K562 (cell line): ENCODE results near the gene TXNIP. TPM values are rescaled to one million over a fixed set of nuclear protein-coding genes. Genes with fewer than 3 reads are reported as not detected.
A peak's percentile ranks its signal among the peaks of the same experiment; 100 is the strongest.

ENCODE experiments used
- FOXP1 ChIP-seq: sonication (generic); formaldehyde crosslinking; IDR thresholded peaks from 2 replicates; pipeline ENCODE4 v1.8.0; 2022; ENCODE audit warnings: mild to moderate bottlenecking, missing genetic modification reagents
- HNRNPUL1 ChIP-seq: fragments of 200-400 bp; formaldehyde crosslinking; IDR thresholded peaks from 2 replicates; pipeline ENCODE4 v1.6.1; 2017; ENCODE audit warnings: low read length
- MYC ChIP-seq, 2 experiments: fragments of 250-450 bp in 1 of 2; sonication (Bioruptor Pico) in 1 of 2; IDR thresholded peaks; 2 replicates each; pipeline versions ENCODE4 v1.5.1 to v1.6.1; 2012 to 2021; ENCODE audit warnings: low read depth in 2 of 2, borderline replicate concordance in 1 of 2, improper control_type of control experiment in 1 of 2, low read length in 1 of 2, mild to moderate bottlenecking in 1 of 2, moderate library complexity in 1 of 2
- RFX7 ChIP-seq: fragments of 250-450 bp; sonication (Bioruptor Pico); IDR thresholded peaks from 2 replicates; pipeline ENCODE4 v1.5.1; 2021; ENCODE audit warnings: mild to moderate bottlenecking
- SOX6 ChIP-seq: fragments of 450-650 bp; IDR thresholded peaks from 2 replicates; pipeline ENCODE4 v1.6.1; 2014; ENCODE audit warnings: mild to moderate bottlenecking
- YY1 ChIP-seq, 3 experiments: IDR thresholded peaks; 2 replicates each; pipeline ENCODE4 v1.6.1; 2011; ENCODE audit warnings: low read length in 2 of 3, mild to moderate bottlenecking in 2 of 3, moderate library complexity in 2 of 3, borderline replicate concordance in 1 of 3, control low read depth in 1 of 3, low read depth in 1 of 3; ENCODE audit not compliant: insufficient read depth in 3 of 3, insufficient replicate concordance in 2 of 3, control insufficient read depth in 1 of 3, insufficient read length in 1 of 3; ENCODE audit errors: extremely low read depth in 1 of 3
- polyA plus RNA-seq, 8 experiments: library from polyadenylated mRNA; depleted of rRNA in 4 of 8; stranded (reverse) in 5 of 8; unstranded in 3 of 8; fragments of >200 nt; fragmentation: Nextera tagmentation in 2 of 8; fragmentation: Illumina TruSeq in 1 of 8; extraction: Ambion mirVana in 2 of 8; extraction: Trizol in 1 of 8; gene quantifications; 2 replicates each; pipeline versions ENCODE4 v1.2.1 to v1.2.3, GENCODE V29; 2011 to 2014; ENCODE audit warnings: inconsistent platforms in 1 of 8, missing spikeins in 1 of 8
- total RNA-seq, 7 experiments: library from RNA; depleted of rRNA in 6 of 7; stranded (reverse); fragments of >200 nt in 6 of 7; fragmentation: Illumina TruSeq in 2 of 7; extraction: Trizol in 2 of 7; gene quantifications; 2 replicates each; pipeline versions ENCODE4 v1.2.1 to v1.2.3, GENCODE V29; 2011 to 2021; ENCODE audit warnings: low replicate concordance in 1 of 7
- TF ChIP-seq, protein P1 (sequence below): sonication (generic); formaldehyde crosslinking; IDR thresholded peaks from 2 replicates; pipeline ENCODE4 v1.8.0; 2022; ENCODE audit warnings: mild to moderate bottlenecking, missing genetic modification reagents
- TF ChIP-seq, protein P2 (sequence below): fragments of 450-650 bp; formaldehyde crosslinking; IDR thresholded peaks from 2 replicates; pipeline ENCODE4 v1.4.0; 2022; ENCODE audit warnings: missing genetic modification characterization
- TF ChIP-seq, protein P3 (sequence below): sonication (generic); formaldehyde crosslinking; IDR thresholded peaks from 2 replicates; pipeline ENCODE4 v1.8.0; 2022; ENCODE audit warnings: mild to moderate bottlenecking, missing genetic modification reagents
- TF ChIP-seq, protein P4 (sequence below), 2 experiments: IDR thresholded peaks; 2 replicates each; pipeline ENCODE4 v1.6.1; 2012; ENCODE audit warnings: improper control_type of control experiment in 2 of 2, low read depth in 2 of 2, low read length in 2 of 2, borderline replicate concordance in 1 of 2

TXNIP gene
- total and polyA plus RNA-seq, 9 of the 15 experiments (the other 6 are each of a cell fraction or from before 2014, with no cell fraction given) = 120 to 499 (median 257) TPM

DNA sequence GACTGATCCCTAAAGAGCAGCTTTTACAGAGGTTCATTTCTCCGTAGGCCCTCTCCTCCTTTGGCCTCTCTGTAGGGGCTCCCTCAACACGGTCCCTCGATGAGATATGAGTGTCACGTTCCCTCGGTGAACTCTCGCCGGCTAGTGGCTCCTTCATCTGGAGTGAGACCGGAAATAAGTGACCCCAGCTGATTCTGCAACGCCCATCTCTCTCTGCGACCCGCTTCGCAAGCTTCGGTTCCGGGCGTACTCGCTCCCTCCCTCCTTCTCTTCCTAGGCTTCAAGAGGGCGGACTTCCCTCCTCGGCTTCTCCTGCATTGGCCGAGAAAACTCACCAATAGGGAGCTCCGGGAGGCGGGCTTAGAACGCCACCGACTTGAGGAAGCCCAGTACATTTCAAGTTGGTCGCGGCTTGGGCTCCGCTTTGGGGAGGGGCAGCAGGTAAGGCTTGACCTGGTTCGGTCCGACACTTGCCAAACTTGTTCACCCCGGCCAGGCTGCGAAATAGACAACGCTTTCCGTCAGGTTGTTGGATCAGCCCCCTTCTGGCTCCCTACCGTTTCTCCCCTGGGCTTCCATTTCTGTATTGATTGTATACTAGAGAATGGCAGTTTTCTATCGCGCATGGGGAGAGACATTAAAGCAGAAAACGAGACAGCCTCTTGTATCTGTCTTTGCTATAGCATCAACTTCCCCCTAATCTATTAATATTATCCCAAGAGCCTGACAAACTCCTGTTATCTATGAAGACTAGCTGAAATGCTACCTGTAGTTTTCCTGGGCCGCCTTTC, 31.9 kb downstream of the TXNIP start, which contains the start of the genes ANKRD34A and POLR3GL (continued):
- no peak for TF ChIP-seq FOXP1 (CRISPR knock-in tag)
- TF ChIP-seq, protein P1, sequence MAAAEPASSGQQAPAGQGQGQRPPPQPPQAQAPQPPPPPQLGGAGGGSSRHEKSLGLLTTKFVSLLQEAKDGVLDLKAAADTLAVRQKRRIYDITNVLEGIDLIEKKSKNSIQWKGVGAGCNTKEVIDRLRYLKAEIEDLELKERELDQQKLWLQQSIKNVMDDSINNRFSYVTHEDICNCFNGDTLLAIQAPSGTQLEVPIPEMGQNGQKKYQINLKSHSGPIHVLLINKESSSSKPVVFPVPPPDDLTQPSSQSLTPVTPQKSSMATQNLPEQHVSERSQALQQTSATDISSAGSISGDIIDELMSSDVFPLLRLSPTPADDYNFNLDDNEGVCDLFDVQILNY = no peak
- TF ChIP-seq, protein P2, sequence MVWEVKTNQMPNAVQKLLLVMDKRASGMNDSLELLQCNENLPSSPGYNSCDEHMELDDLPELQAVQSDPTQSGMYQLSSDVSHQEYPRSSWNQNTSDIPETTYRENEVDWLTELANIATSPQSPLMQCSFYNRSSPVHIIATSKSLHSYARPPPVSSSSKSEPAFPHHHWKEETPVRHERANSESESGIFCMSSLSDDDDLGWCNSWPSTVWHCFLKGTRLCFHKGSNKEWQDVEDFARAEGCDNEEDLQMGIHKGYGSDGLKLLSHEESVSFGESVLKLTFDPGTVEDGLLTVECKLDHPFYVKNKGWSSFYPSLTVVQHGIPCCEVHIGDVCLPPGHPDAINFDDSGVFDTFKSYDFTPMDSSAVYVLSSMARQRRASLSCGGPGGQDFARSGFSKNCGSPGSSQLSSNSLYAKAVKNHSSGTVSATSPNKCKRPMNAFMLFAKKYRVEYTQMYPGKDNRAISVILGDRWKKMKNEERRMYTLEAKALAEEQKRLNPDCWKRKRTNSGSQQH (CRISPR knock-in tag) = no peak
- TF ChIP-seq, protein P3, sequence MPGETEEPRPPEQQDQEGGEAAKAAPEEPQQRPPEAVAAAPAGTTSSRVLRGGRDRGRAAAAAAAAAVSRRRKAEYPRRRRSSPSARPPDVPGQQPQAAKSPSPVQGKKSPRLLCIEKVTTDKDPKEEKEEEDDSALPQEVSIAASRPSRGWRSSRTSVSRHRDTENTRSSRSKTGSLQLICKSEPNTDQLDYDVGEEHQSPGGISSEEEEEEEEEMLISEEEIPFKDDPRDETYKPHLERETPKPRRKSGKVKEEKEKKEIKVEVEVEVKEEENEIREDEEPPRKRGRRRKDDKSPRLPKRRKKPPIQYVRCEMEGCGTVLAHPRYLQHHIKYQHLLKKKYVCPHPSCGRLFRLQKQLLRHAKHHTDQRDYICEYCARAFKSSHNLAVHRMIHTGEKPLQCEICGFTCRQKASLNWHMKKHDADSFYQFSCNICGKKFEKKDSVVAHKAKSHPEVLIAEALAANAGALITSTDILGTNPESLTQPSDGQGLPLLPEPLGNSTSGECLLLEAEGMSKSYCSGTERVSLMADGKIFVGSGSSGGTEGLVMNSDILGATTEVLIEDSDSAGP (CRISPR knock-in tag) = no peak
- no peak for TF ChIP-seq RFX7 (CRISPR knock-in tag)
- TF ChIP-seq, protein P4, sequence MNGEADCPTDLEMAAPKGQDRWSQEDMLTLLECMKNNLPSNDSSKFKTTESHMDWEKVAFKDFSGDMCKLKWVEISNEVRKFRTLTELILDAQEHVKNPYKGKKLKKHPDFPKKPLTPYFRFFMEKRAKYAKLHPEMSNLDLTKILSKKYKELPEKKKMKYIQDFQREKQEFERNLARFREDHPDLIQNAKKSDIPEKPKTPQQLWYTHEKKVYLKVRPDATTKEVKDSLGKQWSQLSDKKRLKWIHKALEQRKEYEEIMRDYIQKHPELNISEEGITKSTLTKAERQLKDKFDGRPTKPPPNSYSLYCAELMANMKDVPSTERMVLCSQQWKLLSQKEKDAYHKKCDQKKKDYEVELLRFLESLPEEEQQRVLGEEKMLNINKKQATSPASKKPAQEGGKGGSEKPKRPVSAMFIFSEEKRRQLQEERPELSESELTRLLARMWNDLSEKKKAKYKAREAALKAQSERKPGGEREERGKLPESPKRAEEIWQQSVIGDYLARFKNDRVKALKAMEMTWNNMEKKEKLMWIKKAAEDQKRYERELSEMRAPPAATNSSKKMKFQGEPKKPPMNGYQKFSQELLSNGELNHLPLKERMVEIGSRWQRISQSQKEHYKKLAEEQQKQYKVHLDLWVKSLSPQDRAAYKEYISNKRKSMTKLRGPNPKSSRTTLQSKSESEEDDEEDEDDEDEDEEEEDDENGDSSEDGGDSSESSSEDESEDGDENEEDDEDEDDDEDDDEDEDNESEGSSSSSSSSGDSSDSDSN (IDR thresholded peaks at IDR 0.05; ENCODE audit: borderline replicate concordance in 1 of 2, low read depth in 2 of 2, low read length in 2 of 2) = peak in 1 of 2 experiments; percentile 32; a peak in 1 of 4 replicates
- TF ChIP-seq MYC (IDR thresholded peaks at IDR 0.05; ENCODE audit: low read depth, low read length) = no peak
- no peak for TF ChIP-seq MYC (CRISPR knock-in tag; IDR thresholded peaks at IDR 0.05; ENCODE audit: borderline replicate concordance, low read depth)
- no peak for TF ChIP-seq HNRNPUL1
- TF ChIP-seq SOX6 = peak; percentile 27
- TF ChIP-seq YY1 (IDR thresholded peaks at IDR 0.05; ENCODE audit: borderline replicate concordance in 1 of 3, control insufficient read depth in 1 of 3, extremely low read depth in 1 of 3, insufficient read depth in 3 of 3, insufficient read length in 1 of 3, insufficient replicate concordance in 2 of 3, low read depth in 1 of 3, low read length in 2 of 3) = peak in 2 of 3 experiments; percentile 73 to 82
